C4-2B (cell line): ENCODE results near the gene PLBD2.

Experiments used
- H3K27ac ChIP-seq: fragments of 450-650 bp; 2 replicates; pipeline ENCODE4 v1.5.1; 2017
- ZFX ChIP-seq: fragments of 450-650 bp; IDR thresholded peaks from 2 replicates; pipeline ENCODE4 v1.6.1; 2017
- TF ChIP-seq, protein P1 (sequence below): fragments of 450-650 bp; conservative IDR thresholded peaks from 2 replicates; pipeline ENCODE4 v1.5.1; 2017; ENCODE audit warnings: mild to moderate bottlenecking

Gene PLBD2

GRCh38 chr12:113318046-113318656 lies 40.2 kb upstream of the PLBD2 start:
- H3K27ac ChIP-seq = no peak overlapping the region
- no peak for TF ChIP-seq ZFX
- TF ChIP-seq, protein P1, sequence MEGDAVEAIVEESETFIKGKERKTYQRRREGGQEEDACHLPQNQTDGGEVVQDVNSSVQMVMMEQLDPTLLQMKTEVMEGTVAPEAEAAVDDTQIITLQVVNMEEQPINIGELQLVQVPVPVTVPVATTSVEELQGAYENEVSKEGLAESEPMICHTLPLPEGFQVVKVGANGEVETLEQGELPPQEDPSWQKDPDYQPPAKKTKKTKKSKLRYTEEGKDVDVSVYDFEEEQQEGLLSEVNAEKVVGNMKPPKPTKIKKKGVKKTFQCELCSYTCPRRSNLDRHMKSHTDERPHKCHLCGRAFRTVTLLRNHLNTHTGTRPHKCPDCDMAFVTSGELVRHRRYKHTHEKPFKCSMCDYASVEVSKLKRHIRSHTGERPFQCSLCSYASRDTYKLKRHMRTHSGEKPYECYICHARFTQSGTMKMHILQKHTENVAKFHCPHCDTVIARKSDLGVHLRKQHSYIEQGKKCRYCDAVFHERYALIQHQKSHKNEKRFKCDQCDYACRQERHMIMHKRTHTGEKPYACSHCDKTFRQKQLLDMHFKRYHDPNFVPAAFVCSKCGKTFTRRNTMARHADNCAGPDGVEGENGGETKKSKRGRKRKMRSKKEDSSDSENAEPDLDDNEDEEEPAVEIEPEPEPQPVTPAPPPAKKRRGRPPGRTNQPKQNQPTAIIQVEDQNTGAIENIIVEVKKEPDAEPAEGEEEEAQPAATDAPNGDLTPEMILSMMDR = no peak

DNA sequence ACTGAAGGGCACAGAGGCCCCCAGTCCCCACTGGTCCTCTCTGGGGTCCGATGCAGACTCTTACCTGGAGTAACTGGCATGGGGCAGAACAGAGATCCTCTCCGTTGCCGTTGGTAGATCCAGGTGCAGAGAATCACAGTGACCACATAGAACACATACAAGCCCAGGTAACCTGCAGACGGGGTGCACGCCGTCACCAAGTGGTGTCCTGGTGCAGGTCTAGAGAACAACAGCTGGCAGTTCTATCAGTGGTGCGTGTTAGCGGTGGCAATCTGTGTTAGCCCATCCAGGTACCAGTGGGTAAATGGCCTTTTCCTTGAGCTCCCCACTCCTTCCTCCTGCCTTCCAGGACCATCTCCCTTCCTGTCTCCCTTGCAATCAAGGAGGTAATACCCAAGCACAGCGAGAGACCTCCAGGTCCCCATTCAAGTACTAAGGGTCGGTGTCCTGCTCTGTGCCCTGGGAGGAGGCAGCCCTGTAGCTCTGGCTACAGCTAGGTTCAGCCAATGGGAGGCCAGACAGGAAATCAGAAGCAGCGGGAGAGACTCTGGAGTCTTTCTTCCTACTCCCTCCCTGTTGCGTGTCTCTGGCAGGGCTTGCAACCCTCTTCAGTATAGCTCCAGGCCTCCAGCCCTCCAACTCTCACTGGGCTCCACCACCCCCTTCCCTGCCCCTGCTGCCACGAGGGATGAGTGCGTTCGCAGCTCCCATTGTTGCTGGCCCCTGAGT lies 39.3 kb upstream of the PLBD2 start:
- H3K27ac ChIP-seq = no peak overlapping the region
- TF ChIP-seq, protein P1 = no peak
- TF ChIP-seq ZFX = no peak

DNA sequence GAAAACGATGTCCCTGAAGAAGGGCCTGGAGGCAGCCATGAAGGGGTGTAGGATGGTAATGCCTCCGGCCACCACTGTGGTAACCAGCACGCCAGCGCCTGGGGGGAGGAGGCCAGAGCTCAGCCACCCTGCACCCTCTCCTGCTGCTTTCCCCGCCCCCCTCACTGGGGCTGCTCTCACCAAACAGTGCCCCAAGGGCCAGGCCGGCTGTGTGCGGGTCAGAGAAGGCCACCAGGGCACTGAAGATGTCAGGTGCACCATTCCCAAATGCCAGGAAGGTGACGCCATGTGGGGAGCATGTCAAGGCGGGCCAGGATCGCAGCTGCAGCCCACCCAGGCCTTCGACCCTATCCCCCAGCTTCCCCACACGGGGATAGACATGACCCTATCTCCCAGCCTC lies 38.0 kb upstream of the PLBD2 start:
- TF ChIP-seq, protein P1 = no peak
- no peak for TF ChIP-seq ZFX
- H3K27ac ChIP-seq = no peak overlapping the region

GRCh38 chr12:113322343-113322742 lies 36.0 kb upstream of the PLBD2 start:
- H3K27ac ChIP-seq = no peak overlapping the region
- no peak for TF ChIP-seq ZFX
- TF ChIP-seq, protein P1 = no peak

DNA sequence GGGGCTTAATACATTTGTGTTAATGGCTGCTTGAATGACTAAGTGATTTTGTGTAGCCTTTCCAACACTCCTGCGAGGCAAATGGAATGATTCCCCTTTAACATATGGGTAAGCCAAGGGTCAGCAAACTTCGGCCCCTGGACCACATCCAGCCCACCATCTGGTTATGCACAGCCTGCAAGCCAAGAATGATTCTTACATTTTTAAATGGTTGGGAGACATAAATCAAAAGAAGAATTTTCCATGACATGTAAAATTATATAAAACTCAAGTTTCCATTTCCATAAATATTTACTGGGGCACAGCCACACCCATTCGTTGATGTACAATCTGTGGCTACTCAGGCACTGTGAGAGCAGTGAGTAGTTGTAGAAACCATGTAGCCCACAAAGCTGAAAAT lies 32.5 kb upstream of the PLBD2 start:
- TF ChIP-seq ZFX = no peak
- TF ChIP-seq, protein P1 = no peak
- no peak overlapping the region for H3K27ac ChIP-seq

- no peak for TF ChIP-seq ZFX
- TF ChIP-seq, protein P1 = no peak
- H3K27ac ChIP-seq = no peak overlapping the region
These were observed 31.5 kb upstream of the PLBD2 start for GRCh38 chr12:113326775-113327395.

- H3K27ac ChIP-seq = no peak overlapping the region
- no peak for TF ChIP-seq ZFX
- TF ChIP-seq, protein P1 = no peak
These were observed 30.0 kb upstream of the PLBD2 start for GRCh38 chr12:113328368-113328889.
